Ramos (cell line): ENCODE measurements around the gene KCMF1.

ENCODE experiments used
- in situ Hi-C: fragments of 300-500 bp; cut with MboI; formaldehyde crosslinking; loops from one replicate; pipeline ENCODE4 v1.14.3; 2022; ENCODE audit warnings: low sequenced_read_pairs; ENCODE audit not compliant: unreplicated experiment

Gene KCMF1

DNA sequence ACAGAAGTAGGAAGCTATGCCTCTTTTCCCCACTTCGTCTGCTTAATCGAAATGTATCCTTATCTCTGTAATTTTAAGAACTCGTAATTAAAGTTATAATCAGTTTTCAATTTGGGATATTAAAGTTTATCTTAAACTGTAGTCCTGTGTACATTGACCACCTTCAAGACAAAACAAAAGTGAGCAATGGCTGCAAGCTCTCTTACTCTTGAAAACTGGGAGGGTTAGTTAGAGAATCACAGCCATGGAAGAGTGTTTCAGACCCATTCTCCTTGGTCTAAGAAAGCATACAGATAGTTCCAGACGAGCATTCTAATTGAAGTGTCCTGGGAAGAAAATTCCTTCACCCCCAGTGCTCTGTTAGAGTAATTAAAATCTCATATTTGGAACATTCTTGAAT lies 2.0 kb downstream of the KCMF1 start:
- in situ Hi-C loops: no loop called here

DNA sequence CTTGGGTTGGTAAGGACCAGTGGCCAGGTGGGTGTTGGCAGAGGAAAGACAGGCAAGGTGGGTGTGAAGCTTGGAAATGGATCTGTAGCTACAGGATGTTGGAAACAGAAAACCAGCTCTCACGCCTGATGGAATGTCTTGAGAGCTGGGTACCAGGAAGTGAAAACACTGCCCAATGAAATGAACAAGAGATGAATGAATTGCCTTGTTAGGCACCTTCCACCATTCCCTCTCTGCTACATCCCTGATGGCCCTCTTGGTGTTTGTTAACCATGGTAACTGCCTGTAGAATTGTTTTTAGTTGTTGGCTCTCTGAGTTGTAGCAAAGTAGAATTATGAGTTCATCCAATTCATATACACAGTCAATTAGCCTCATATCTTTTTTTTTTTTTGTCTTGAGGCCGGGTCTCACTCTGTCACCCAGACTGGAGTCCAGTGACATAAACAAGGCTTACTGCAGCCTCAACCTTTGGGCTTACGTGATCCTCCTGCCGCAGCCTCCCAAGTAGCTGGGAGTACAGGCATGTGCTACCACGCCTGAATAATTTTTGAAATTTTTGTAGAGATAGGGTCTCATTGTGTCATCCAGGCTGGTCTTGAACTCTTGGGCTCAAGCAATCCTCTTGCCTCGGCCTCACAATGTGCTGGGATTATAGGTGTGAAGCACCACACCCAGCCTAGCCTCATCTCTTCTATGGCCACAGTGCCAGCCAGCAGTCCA lies 9.5 kb downstream of the KCMF1 start:
- in situ Hi-C loops: no loop called here

DNA sequence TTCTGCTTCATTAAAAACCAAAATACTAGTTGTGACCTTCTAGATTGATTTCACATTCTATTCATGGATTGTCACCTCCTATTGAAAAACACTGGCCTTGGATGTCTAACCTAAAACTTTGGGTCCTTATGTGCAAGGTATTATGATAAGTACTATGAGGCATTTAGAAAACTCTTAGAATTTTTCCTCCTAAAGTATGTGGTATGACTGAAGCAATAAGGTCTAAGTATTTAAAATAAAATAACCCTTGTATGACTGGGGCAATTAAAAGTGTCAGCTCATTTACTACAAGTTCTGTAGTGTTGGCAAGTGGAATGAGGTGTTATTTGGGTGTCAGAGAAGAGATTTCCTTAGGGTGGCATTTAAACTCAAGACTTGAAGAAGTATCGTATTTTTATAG lies 15.1 kb downstream of the KCMF1 start:
- in situ Hi-C loops: no loop called here

DNA sequence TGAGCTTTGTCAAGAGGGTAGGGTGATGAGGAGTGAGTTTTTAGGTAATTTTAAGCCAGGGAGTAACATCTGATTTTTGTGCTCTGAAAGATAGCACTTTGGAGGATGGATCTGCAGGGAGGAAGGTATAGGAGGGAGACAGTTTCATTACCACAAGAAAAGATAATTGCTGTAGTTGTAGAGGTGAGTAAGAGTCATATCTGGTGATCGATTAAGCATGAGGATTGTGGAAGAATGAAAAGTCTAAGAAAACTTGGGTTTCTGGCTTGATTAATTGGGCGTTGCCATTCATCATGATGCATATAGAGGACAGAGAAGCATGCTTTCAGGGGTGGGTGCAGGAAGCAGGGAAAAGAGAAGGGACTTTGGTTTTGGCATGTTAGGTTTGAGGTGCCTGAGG lies 18.5 kb downstream of the KCMF1 start:
- in situ Hi-C loops: no loop called here

DNA sequence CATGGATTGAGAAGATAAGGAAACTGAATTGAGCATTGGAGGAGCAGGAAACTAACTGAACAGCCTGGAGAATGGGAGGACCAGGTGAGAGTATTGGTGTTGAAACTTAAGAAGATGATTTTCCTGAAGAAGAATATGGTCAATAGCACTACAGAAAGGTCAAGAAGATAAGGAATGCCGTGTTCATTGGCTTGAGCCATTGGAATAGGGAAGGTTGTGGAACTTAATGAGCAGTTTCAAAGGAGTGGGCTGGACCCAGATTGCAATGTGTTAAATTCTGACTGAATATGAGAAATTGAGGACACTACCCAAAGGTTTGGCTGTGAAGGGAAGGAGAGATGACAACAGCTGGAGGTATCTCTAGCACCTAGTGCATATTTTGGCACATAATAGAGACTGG lies 19.0 kb downstream of the KCMF1 start:
- in situ Hi-C loops: no loop called here

DNA sequence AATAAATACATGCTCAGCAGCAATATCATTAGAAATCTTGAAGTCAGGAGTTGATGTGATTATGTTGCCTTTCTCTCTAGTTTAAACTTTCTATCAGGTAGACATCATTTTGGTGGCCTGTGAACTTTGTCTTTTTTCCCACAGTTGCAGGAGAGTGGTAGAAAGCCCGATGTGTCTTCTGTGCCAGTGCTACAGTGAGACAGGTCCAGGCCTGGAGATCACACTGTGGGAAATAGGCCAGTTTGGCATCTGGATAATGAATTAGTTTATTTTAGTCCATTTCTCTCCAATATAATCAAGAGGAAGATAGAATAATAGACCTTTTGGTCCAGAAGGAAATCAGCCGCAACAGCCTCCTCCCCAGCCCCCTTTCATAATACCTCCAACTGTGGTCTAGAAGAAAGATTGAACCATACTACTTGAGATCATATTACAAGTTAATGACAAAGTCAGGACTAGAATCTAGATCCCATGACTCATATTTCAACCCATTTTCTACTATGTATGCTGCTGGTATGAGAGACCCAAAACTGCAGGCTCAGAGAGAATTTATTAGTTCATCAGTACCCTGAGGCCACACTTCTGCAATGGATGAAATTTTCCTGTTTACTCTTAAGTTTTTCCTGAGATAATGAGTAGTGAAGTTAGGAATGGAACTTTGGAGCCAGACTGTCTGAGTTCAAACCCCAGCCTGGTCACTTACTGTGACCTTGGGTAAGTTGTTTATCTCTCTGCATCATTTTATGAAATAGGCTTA lies 20.6 kb downstream of the KCMF1 start:
- in situ Hi-C loops: no loop called here

DNA sequence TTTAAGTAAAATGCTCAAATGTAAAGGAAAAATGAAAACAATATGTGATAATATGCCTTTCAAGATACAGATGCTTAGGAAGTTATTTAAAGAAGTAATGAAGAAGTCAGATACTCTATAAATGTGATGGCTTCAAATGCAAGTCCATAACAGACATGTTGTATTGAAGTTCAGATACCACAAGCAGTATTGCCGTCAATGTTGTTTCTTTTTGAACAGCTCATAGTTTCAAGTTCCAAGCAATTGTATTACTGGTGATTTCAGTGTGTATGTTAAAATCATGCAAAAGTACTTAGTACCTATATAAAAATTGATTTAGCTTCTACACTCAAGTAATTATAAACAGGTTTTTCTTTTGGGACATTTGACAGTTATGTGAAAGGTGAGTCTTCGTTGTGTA lies 24.9 kb downstream of the KCMF1 start:
- in situ Hi-C loops: no loop called here

DNA sequence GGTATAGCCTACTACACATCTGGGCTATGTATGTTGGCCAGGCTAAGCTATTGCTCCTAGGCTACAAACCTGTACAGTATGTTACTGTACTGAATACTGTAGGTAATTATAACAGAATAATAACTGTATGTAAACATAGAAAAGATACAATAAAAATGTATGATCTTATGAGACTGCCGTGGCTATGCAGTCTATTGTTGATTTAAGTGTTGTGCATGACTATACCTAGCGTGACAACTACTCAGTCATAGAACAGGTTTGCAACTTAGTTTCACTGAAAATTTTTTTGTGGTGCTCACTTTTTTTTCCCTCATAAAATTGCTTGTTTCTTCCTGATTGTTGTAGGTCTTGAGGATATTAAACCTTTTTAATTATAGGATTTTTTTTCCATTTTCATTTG lies 25.9 kb downstream of the KCMF1 start:
- in situ Hi-C loops: no loop called here

DNA sequence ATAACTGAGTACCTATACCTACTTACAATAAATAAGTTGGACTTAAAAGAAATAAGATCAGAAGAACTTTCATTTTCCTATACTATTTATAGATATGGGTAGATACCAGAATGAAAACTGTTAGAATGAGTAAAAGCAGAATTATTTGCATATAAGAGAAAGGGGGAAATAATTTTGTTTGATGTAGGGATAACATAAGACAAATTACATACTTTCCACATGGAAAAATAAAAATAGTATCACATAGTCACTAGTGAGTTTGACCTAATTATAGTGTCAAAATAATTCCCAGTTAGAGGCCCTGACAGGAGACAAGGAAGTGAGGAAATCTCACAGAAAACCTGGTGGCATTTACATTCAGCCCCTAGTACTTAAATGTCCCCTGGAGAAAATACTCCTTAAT lies 28.6 kb downstream of the KCMF1 start:
- in situ Hi-C loops: no loop called here

DNA sequence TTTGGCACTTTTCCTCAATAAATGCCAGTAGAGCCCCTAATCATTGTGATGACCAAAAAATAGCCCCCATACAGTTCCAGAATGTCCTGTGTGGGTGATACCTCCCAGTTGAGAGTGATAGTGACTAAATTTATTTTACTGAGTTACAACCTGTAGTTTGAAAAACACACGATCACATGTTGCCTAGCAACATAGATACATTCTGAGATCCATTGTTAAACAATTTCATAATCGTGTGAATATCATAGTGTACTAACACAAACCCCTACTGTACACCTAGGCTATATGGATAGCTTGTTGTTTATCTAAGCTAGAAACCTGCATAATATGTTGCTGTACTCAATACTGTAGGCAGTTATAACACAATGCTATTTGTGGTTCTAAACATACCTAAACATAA lies 30.6 kb downstream of the KCMF1 start:
- in situ Hi-C loops: no loop called here

DNA sequence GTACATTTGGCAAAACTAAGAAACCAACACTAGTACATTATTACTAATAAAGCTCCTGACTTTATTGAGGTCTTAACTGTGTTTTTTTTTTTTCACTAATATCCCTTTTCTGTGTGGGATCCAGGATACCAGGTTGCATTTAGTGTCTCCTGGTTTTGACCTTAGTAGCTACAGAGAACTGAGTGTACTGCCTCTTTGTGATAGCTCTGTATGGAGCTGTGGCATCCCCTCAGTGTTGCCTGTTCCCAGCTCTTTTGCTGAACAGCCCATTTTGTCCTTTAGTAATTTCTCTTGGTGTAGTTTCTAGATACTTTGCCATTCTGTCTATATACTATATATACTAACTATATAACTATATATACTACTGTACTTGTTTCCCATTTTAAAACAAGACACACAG lies 31.6 kb downstream of the KCMF1 start:
- in situ Hi-C loops: no loop called here

DNA sequence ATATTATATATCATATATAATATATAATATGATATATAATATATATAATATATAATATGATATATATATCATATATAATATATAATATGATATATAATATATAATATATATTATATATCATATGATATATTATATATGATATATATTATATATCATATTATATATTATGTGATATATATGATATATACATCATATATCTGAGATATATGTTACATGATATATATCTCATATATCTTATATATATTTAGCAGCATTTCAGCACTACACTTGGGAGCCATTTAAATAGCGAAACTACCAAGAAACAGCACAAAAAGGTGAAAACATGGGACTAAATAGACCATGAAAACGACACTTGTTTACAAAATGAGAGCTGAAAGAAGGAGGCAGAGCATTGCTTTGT lies 37.3 kb downstream of the KCMF1 start:
- in situ Hi-C loops: no loop called here

DNA sequence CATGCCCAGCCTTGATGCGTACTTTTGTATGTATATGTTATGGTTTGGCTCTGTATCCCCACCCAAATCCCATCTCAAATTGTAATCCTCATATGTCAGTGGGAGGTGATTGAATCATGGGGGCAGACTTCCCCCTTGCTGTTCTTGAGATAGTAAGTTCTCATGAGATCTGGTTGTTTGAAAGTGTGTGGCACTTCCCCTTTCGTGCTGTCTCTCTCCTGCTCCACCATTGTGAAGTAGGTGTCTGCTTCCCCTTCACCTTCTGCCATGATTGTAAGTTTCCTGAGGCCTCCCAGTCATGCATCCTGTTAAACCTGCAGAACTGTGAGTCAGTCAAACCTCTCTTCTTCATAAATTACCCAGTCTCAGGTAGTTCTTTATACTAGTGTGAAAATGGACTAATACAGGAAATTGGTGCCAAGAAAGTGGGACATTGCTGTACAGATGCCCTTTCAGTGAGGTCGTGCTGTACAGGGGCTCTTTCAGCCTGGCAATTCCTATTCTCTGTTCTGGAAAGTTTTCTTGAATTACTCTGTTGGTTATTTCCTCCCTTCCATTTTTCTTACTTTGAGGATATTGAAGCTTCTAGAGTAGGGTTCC lies 38.2 kb downstream of the KCMF1 start:
- in situ Hi-C loops: no loop called here

DNA sequence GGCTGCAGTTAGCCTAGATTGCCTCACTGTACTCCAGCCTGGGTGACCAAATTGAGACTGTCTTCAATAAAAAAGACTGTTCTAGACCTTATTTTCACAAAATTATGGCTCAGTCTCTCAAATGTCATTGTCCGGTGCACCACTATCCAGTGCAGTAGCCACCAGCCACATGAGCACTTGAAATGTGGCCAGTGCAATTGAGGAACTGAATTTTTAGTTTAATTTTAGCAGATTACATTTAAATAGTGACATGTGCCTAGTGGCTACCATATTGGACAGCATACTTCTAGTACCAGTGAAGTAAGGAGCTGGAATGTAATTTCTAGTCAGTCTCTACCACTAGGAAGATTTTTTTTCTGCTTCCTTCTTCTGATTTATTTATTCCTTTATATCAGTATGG lies 39.4 kb downstream of the KCMF1 start:
- in situ Hi-C loops: no loop called here

DNA sequence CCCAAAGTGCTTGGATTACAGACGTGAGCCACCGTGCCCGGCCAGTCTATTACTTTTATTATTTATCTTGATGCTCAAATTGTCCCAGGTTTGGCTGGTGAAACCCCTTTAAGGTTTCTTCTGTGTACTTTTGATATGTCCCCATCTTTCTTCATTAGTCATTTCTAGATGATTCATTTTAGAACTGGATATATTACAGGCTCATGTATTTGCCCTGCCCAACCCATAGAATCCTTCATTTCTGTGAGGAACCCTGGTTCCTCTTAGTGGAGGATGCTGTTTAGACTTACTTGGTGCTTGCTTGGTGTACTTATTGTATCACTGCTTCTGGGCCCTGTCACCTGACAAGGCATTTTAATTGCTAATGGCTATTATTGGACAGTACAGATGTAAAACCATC lies 40.1 kb downstream of the KCMF1 start:
- in situ Hi-C loops: no loop called here

DNA sequence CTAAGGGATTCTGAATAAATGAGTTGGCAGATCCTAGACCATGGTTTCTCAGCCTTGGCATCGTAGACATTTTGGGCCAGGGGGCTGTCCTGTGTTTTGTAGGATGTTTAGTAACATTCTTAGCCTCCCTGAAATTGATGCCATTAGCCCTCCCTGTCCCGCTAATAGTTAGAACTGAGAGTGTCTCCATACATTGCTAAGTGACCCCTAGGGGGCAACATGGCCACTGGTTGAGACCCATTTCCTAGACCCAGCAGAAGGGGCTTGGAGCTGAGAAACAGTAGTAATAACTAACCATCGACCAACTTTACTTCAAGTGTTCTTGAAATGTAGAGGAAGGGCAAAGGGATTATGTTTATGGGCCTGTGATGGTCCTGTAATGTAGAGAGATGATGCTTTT lies 40.8 kb downstream of the KCMF1 start:
- in situ Hi-C loops: no loop called here

DNA sequence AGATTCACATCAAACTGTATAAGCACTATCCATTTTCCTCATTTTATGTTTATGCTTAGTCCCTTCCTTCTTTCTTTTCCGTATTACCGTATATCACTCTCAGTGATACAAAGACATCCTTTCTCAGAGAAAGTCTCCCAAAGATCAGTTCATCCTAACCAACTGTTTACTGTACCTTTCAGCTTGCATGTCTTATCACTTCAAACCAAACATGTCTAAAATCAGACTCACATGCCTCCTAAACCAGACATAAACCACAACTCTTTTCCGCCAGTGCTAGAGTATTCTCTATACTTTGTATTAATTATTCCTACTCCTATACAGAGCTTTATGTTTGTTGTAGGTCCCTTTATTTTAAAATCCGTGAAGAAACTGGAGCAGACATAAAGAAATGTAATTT lies 41.5 kb downstream of the KCMF1 start:
- in situ Hi-C loops: no loop called here

DNA sequence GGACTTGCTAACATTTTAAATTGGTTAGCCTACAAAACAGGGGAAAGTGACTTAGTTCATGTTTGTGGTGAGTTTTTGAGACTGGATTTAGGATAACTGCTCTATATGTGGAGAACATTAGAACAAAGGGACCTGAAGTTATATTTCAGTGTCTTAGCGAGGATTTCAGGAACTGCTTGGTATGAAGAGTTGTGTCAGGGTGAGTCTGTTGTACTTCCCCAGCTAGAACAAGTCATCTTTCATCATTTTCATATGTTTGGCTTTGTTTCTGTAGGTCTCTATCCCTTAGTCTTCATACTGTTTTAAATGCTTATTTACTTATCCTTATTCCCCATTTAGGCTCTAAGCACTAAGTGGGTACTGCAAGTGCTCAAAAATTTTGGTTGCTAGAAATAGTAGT lies 41.9 kb downstream of the KCMF1 start:
- in situ Hi-C loops: no loop called here

DNA sequence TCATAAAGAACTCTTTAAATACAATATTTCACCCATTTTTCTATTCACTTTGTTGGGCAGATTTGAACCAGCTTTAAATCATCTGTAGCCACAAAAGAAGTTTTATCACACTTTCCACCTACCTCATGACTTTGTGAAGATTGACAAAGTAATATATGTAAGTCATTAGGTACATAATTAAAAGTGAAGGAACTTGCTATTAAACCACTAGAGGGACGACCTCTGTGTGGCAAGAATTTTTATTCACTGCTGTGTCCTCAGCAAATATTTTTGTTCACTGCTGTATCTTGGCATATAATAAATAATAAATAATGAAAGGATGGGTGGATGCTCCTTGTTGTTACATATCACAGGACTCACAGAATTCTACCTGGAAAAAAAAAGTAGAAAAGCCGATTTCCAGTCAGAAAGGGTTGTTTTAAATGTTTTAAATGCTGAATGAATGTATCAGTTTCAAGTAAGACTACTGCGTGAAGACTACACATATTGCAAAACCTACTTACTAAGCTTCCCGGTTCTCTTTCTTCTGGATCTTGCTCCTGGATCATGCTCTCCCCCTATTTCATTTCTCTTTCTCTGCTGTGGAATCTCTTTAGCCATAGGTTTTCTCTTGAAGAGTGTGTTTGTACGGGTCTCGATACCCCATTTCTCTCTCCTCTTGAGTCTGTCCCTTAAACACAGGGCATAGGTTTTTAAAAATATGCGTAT lies 44.8 kb downstream of the KCMF1 start:
- in situ Hi-C loops: no loop called here

DNA sequence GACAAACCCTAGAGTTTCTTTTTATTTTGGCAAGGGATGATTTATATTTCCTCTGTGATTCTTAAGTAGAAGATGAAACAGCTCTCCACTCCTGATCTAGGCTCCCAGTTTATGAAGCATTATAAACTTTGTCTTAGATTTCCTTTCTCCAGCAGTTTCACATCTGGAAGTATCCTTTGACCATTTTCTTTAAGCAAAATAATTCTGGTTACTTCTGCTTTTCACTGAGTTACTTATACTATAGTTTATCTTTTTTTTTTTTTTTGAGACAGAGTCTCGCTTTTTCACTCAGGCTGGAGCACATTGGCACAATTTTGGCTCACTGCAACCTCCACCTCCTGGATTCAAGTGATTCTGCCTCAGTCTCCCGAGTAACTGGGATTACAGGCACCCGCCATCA lies 45.5 kb downstream of the KCMF1 start:
- in situ Hi-C loops: no loop called here

DNA sequence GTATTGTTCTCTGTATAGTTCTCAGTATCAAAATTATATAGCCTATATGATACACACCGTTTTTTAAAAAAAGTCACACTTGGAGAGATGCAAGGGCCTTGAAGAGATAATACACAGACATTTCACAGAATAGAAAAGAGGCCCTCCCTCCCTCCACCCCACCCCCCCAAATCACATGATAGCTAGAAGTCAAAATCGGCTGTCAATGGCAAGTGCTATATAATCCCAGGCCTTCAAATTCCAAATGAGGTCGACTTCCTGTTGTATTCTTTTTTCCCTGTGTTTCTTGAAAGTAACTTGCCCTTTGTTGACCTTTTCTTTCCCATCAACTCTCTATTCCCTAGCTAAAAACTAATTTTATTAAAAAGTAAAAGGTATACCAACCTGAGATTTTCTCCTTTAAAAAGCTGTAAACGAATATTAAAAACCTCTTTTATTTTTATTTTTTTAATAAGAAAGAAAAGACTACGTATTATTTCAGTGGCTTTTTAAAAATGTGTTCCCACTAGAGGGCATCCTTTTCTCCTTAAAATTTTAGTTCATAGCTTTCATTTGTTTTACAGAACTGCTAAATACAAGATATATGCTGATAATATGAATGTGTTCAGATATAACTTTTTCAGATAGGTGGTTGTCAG lies 46.6 kb downstream of the KCMF1 start:
- in situ Hi-C loops: no loop called here
